Progenitor cell of endocrine pancreas (in vitro differentiated cells): ENCODE data around the gene LUZP2. TPM values are rescaled to one million over a fixed set of nuclear protein-coding genes. Genes with fewer than 3 reads are reported as not detected.

Experiments used
- DNase-seq: peaks from one replicate; pipeline ENCODE4 v3.0.0; 2021; ENCODE audit warnings: low spot score; ENCODE audit not compliant: unreplicated experiment
- H3K27ac Mint-ChIP-seq: 2 replicates; pipeline ENCODE4 v1.8.0; 2021; ENCODE audit warnings: mild to moderate bottlenecking, moderate library complexity, mixed read lengths
- H3K27me3 Mint-ChIP-seq: 2 replicates; pipeline ENCODE4 v1.8.0; 2021; ENCODE audit warnings: mixed read lengths
- H3K36me3 Mint-ChIP-seq: 2 replicates; pipeline ENCODE4 v1.8.0; 2022; ENCODE audit warnings: mixed read lengths; ENCODE audit not compliant: insufficient read depth
- H3K4me1 Mint-ChIP-seq: 2 replicates; pipeline ENCODE4 v1.8.0; 2021; ENCODE audit warnings: low read depth, mixed read lengths
- H3K4me3 Mint-ChIP-seq: 2 replicates; pipeline ENCODE4 v1.8.0; 2021; ENCODE audit warnings: low read depth, mild to moderate bottlenecking, moderate library complexity, mixed read lengths
- H3K9me3 Mint-ChIP-seq: 2 replicates; pipeline ENCODE4 v1.8.0; 2021; ENCODE audit warnings: low read depth, mixed read lengths
- CTCF ChIP-seq: fragments of 200-600 bp; sonication (generic); IDR thresholded peaks from one replicate; pipeline ENCODE4 v1.5.0; 2021; ENCODE audit warnings: antibody characterized with exemption, mild to moderate bottlenecking; ENCODE audit not compliant: unreplicated experiment
- total RNA-seq: library from RNA; stranded (reverse); gene quantifications from 2 replicates; pipeline ENCODE4 v1.2.1, GENCODE V29; 2021

Gene LUZP2
- total RNA-seq, 1 donor from 2014 or later: 1.8 TPM

- no peak for TF ChIP-seq CTCF
- Mint-ChIP-seq H3K27me3 (no peaks in the 10 kb centered on the region), H3K9me3 (no peaks in the 10 kb centered on the region), H3K4me3 (no peak overlapping the region), H3K27ac (no peak overlapping the region), H3K36me3 (no peaks in the 10 kb centered on the region), H3K4me1 (peaks cover 10% of the 10 kb centered on the region)
- DNase-seq: no peak
These were observed 373.2 kb downstream of the LUZP2 start for GRCh38 chr11:24870048-24870447.

GRCh38 chr11:24872186-24872585, 375.3 kb downstream of the LUZP2 start:
- H3K36me3 Mint-ChIP-seq: no peaks in the 10 kb centered on the region
- H3K4me1 Mint-ChIP-seq: peaks cover 8% of the 10 kb centered on the region
- TF ChIP-seq CTCF: no peak
- H3K4me3 Mint-ChIP-seq: no peak overlapping the region
- no peak for DNase-seq
- no peak overlapping the region for H3K27ac Mint-ChIP-seq
- H3K9me3 Mint-ChIP-seq: no peaks in the 10 kb centered on the region
- H3K27me3 Mint-ChIP-seq: no peaks in the 10 kb centered on the region

GRCh38 chr11:24872651-24873311, 375.9 kb downstream of the LUZP2 start:
- Mint-ChIP-seq H3K27me3 (no peaks in the 10 kb centered on the region), H3K4me1 (peaks cover 4% of the 10 kb centered on the region), H3K27ac (no peak overlapping the region), H3K9me3 (peaks cover 3% of the 10 kb centered on the region), H3K36me3 (no peaks in the 10 kb centered on the region), H3K4me3 (no peak overlapping the region)
- no peak for TF ChIP-seq CTCF
- DNase-seq: no peak

GRCh38 chr11:24880962-24881361, 384.1 kb downstream of the LUZP2 start:
- Mint-ChIP-seq H3K4me1 (no peaks in the 10 kb centered on the region), H3K36me3 (no peaks in the 10 kb centered on the region), H3K9me3 (peaks cover 7% of the 10 kb centered on the region), H3K4me3 (no peak overlapping the region), H3K27ac (no peak overlapping the region), H3K27me3 (no peaks in the 10 kb centered on the region)
- TF ChIP-seq CTCF: no peak
- DNase-seq: no peak

GRCh38 chr11:24885580-24886173, 388.8 kb downstream of the LUZP2 start:
- H3K27me3 Mint-ChIP-seq: no peaks in the 10 kb centered on the region
- no peak overlapping the region for H3K4me3 Mint-ChIP-seq
- TF ChIP-seq CTCF: no peak
- no peak for DNase-seq
- H3K4me1 Mint-ChIP-seq: no peaks in the 10 kb centered on the region
- H3K27ac Mint-ChIP-seq: no peak overlapping the region
- H3K36me3 Mint-ChIP-seq: no peaks in the 10 kb centered on the region
- H3K9me3 Mint-ChIP-seq: no peaks in the 10 kb centered on the region
